GM12872 (cell line): ENCODE results near the gene ELMO1.

Experiments used
- CTCF ChIP-seq: IDR thresholded peaks from 3 replicates; pipeline ENCODE4 v1.5.1; 2011; ENCODE audit warnings: low read depth, mild to moderate bottlenecking, low read length, moderate library complexity; ENCODE audit not compliant: insufficient read depth

The ELMO1 gene

GRCh38 chr7:37448636-37449361 is at the start of gene ELMO1:
ELMO1 (minus strand) TSS chr7:37448864; CDS start chr7:37342690, 106,174 bp downstream.
- peak; percentile 57; the same call in 2 of the 3 replicates for TF ChIP-seq CTCF

GRCh38 chr7:37497576-37497975 is 48.9 kb upstream of the ELMO1 start:
- no peak for TF ChIP-seq CTCF

DNA sequence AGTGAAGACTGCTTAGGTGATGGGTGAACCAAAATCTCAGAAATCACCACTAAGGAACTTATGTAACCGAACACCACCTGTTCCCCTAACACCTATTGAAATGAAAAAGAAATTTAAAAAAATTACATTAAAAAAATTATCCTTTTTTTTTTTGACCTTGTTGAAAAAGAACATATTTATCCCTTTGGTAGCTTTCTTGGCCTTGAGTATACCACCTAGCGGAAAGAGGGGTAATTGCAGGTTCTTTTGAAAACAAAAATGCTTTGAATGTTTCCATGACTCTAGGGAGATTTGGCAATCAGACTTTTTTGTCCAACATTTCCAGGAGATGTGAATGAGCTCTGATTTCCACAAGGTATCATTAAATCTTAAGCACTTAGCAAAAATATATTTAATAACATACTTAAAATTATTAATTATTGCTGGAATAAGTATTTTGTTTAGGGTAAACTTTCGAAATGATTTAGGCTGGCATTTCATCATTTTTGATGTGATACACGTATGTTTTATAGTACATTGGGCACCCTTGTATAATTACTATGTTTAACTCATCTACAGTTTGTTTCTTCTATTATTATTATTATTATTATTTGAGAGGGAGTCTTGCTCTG is 47.0 kb upstream of the ELMO1 start:
- peak; percentile 69 for TF ChIP-seq CTCF

- TF ChIP-seq CTCF: no peak
Measured at GRCh38 chr7:37494926-37495325, 46.3 kb upstream of the ELMO1 start.

DNA sequence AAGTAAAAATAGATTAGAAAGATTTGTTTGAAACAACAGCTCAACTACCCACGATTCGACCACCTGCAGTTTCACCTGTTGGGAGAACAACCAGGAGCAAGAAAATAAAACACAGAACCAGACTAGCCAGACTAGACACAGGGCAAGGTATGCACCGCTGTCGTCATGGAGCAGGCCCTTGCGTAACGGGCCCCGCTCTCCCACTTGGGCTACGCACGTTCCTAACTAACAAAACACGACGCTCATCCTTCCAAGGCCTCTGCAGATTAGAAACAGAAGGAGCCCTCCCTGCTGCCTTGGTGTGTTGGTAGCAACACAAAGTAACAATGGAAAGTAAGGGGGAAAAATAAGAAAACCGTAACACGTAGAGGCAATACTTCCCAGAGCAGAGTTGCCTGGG is 45.1 kb upstream of the ELMO1 start:
- no peak for TF ChIP-seq CTCF

DNA sequence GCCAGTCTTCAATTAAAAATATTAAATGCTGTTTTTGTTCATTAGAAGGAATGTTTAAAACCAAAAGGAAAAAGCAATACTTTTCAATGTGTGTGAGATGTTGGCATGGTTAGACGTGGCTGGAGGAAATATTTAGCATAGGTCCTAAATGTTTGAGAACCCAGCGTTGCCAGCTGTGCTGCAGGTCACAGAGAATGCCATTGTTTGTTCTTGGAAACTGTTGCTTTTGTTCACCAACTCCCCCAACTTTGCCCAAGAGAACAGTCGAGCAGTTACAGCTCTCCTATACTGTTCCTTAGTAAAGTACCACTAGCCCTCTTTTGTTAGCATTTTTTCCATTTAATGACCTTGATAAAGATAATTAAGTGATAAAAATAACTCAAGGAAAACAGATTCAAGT is 44.5 kb upstream of the ELMO1 start:
- TF ChIP-seq CTCF: no peak

DNA sequence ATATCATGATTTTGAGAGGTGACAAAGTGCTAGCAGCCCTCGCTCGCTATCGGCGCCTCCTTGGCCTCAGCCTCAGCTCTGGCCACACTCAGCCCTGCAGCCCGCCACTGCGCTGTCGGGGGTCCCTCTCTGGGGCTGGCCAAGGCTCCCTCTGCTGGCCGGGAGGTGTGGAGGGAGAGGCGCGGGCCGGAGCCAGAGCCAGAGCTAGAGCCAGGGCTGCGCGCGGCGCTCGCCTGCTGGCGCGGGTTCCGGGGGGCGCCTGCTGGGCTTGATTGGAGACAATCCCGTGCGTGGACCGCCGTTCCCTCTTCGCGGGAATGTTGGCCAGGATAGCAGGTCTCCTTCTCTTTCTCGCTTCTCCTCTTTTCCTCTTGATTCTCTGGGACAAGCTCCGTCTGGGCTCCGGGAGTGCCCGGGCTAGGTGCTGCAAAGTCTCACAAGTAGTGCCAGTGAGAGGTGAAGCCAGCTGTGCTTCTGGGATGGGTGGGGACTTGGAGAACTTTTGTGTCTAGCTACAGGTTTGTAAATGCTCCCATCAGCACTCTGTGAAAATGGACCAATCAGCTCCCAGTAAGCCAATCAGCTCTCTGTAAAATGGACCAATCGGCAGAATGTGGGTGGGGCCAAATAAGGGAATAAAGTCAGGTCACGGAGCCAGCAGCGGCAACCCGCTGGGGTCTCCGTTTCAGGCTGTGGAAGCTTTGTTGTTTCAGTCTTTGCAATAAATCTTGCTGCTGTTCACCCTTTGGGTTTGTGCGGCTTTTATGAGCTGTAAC is 43.4 kb upstream of the ELMO1 start:
- no peak for TF ChIP-seq CTCF
